Right lobe of liver (tissue), 6 donors: ENCODE results near the gene SP5. TPM values are rescaled to one million over a fixed set of nuclear protein-coding genes. Genes with fewer than 3 reads are reported as not detected.

Experiments
- ATAC-seq, 4 donors: fragments of 200-7000 bp; cut with Tn5 transposase; one replicate each; pipeline ENCODE4 v1.9.1; 2020; ENCODE audit warnings: mild to moderate bottlenecking in 4 of 4, moderate library complexity in 4 of 4
- DNase-seq, 3 donors: peaks; one replicate each; pipeline ENCODE4 v3.0.0-alpha.2; 2020
- H3K27ac ChIP-seq, 3 donors: fragments of 200-600 bp; one replicate each; pipeline ENCODE4 v1.8.0; 2022
- H3K27me3 ChIP-seq, 2 donors: fragments of 200-600 bp; one replicate each; pipeline ENCODE4 v1.8.0; 2022
- H3K36me3 ChIP-seq, 4 donors: fragments of 200-600 bp; sonication (generic) in 1 of 4; one replicate each; pipeline versions ENCODE4 v1.5.1 to v1.8.0; 2017 to 2022; ENCODE audit warnings: control low read depth in 1 of 4
- H3K4me1 ChIP-seq, 4 donors: fragments of 200-600 bp; sonication (generic) in 1 of 4; one replicate each; pipeline versions ENCODE4 v1.5.1 to v1.8.0; 2017 to 2022; ENCODE audit warnings: control low read depth in 1 of 4
- H3K4me3 ChIP-seq, 3 donors: fragments of 200-600 bp; one replicate each; pipeline ENCODE4 v1.8.0; 2022
- H3K9me3 ChIP-seq, 4 donors: fragments of 200-600 bp; sonication (generic) in 1 of 4; one replicate each; pipeline versions ENCODE4 v1.5.1 to v1.8.0; 2017 to 2022; ENCODE audit warnings: control low read depth in 1 of 4
- CTCF ChIP-seq, 4 donors: fragments of 200-600 bp in 3 of 4; fragments of 450-650 bp in 1 of 4; IDR thresholded peaks; one replicate each; pipeline versions ENCODE4 v1.5.1 to v1.8.0; 2016 to 2022; ENCODE audit warnings: antibody characterized with exemption in 4 of 4, mild to moderate bottlenecking in 2 of 4
- POLR2A ChIP-seq: fragments of 450-650 bp; IDR thresholded peaks from one replicate; pipeline ENCODE4 v1.6.1; 2017; ENCODE audit warnings: antibody characterized with exemption, mild to moderate bottlenecking
- WGBS: methylation state at CpG from one replicate; pipeline ENCODE4 v1.1.6; 2018; ENCODE audit warnings: low coverage, low lambda C conversion rate; ENCODE audit not compliant: insufficient coverage; ENCODE audit errors: missing lambda C conversion rate; 5-methylcytosine and 5-hydroxymethylcytosine counted together
- intact Hi-C, 2 donors: fragments of 100-400 bp; cut with DNase I; formaldehyde crosslinking; loops; one replicate each; pipeline versions ENCODE4 v1.11.2 to v1.14.1; 2022
- total RNA-seq, 6 experiments: library from RNA; depleted of rRNA in 2 of 6; stranded (reverse); fragments of >200 nt in 2 of 6; fragmentation: NEBNext Ultra II Directional in 3 of 6; extraction: Animal tissue kit (Norgen Biotek cat#: 25700) in 3 of 6; gene quantifications; one replicate each; pipeline versions ENCODE4 v1.1.0 to v1.2.4, GENCODE V29; 2016 to 2023
- donor health status: DM: no; HTN: yes; CAD: no.
- donor health status: DM: no; HTN: no; CAD: no.
- donor health status: DM: no; HTN: no; CAD: no.
- donor health status: DM: no; HTN: yes; CAD: no.
- donor health status: DM: no; HTN: yes; CAD: no.

SP5 gene
- total RNA-seq, 6 experiments from 2014 or later: 1.4 to 16.0 (median 1.9) TPM

- H3K27me3 ChIP-seq: no peaks in the 10 kb centered on the region
- intact Hi-C loops: no loop called here
- H3K9me3 ChIP-seq: no peaks in the 10 kb centered on the region
- no peak for DNase-seq
- ATAC-seq: no peak
- H3K4me3 ChIP-seq: no peak overlapping the region
- 43% methylated on average over 1 of the region's 1 CpG for WGBS
- no peak overlapping the region for H3K27ac ChIP-seq
- no peaks in the 10 kb centered on the region for H3K36me3 ChIP-seq
- no peak for TF ChIP-seq POLR2A
- TF ChIP-seq CTCF (IDR thresholded peaks at IDR 0.05): no peak
- peaks cover 0 to 8% (median 0%) of the 10 kb centered on the region in 4 donors for H3K4me1 ChIP-seq
Measured at GRCh38 chr2:170719810-170720209, 4.7 kb downstream of the SP5 start.

- intact Hi-C loops: no loop called here
- WGBS: 56% methylated on average over 3 of the region's 3 CpGs
- H3K4me3 ChIP-seq: no peak overlapping the region
- no peaks in the 10 kb centered on the region for H3K4me1 ChIP-seq
- no peak for TF ChIP-seq POLR2A
- TF ChIP-seq CTCF (IDR thresholded peaks at IDR 0.05): no peak
- no peaks in the 10 kb centered on the region for H3K27me3 ChIP-seq
- DNase-seq (no peak), ATAC-seq (no peak)
- no peaks in the 10 kb centered on the region for H3K9me3 ChIP-seq
- H3K36me3 ChIP-seq: no peaks in the 10 kb centered on the region
- no peak overlapping the region for H3K27ac ChIP-seq
Measured at GRCh38 chr2:170721678-170722077, 6.5 kb downstream of the SP5 start.

- ATAC-seq: no peak
- Histone ChIP-seq H3K27ac (no peak overlapping the region), H3K27me3 (no peaks in the 10 kb centered on the region), H3K4me1 (no peaks in the 10 kb centered on the region), H3K4me3 (no peak overlapping the region), H3K36me3 (no peaks in the 10 kb centered on the region), H3K9me3 (no peaks in the 10 kb centered on the region)
- intact Hi-C loops: no loop called here
- no peak for TF ChIP-seq CTCF (IDR thresholded peaks at IDR 0.05)
- no peak for DNase-seq
Measured at GRCh38 chr2:170722301-170722700, 7.2 kb downstream of the SP5 start.

- no peak overlapping the region for H3K4me3 ChIP-seq
- 78% methylated on average over 2 of the region's 2 CpGs for WGBS
- no peak overlapping the region for H3K27ac ChIP-seq
- H3K4me1 ChIP-seq: no peaks in the 10 kb centered on the region
- H3K36me3 ChIP-seq: no peaks in the 10 kb centered on the region
- no peak for DNase-seq
- H3K9me3 ChIP-seq: no peaks in the 10 kb centered on the region
- ATAC-seq: no peak
- TF ChIP-seq CTCF (IDR thresholded peaks at IDR 0.05) (no peak), POLR2A (no peak)
- intact Hi-C loops: no loop called here
- H3K27me3 ChIP-seq: no peaks in the 10 kb centered on the region
Measured at GRCh38 chr2:170723446-170723958, 8.4 kb downstream of the SP5 start.
